ENCODE data around the gene ANKRD34A.

Gene ANKRD34A

GRCh38 chr1:145951526-145951925 is 12.8 kb downstream of the ANKRD34A start:
- no peak overlapping the region for H3K27ac ChIP-seq
- no peak for TF ChIP-seq ZFX (IDR thresholded peaks at IDR 0.05; ENCODE audit: borderline replicate concordance)
- no peak for TF ChIP-seq CTCF (IDR thresholded peaks at IDR 0.05)

- TF ChIP-seq ZFX (IDR thresholded peaks at IDR 0.05; ENCODE audit: borderline replicate concordance) (no peak), CTCF (IDR thresholded peaks at IDR 0.05) (no peak)
- no peak overlapping the region for H3K27ac ChIP-seq
These were observed 15.2 kb downstream of the ANKRD34A start for GRCh38 chr1:145949219-145949618.

DNA sequence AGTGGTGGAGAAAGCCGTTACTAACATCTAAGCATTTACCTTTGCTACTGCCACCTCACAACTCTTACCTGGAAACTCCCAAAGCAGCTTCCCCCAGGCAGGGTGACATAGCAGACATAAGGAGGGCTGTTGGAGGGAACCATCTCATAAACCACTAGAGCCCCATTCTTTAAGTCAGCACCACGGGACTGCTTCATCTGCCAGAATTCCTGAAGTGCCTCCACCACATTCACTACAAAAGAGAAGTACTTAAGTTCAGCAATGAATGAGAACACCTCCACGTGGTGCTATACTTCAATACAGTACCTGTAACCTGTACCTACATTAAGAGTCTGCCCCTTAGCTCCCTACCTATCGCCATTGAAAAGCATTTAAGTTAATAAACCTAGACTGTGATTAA is 16.8 kb downstream of the ANKRD34A start:
- no peak overlapping the region for H3K27ac ChIP-seq
- TF ChIP-seq ZFX (IDR thresholded peaks at IDR 0.05; ENCODE audit: borderline replicate concordance) (no peak), CTCF (IDR thresholded peaks at IDR 0.05) (no peak)

GRCh38 chr1:145946477-145946986 is 17.8 kb downstream of the ANKRD34A start:
- TF ChIP-seq CTCF (IDR thresholded peaks at IDR 0.05) = no peak
- no peak for TF ChIP-seq ZFX (IDR thresholded peaks at IDR 0.05; ENCODE audit: borderline replicate concordance)

GRCh38 chr1:145944532-145944931 is 19.8 kb downstream of the ANKRD34A start:
- TF ChIP-seq CTCF (IDR thresholded peaks at IDR 0.05) = no peak
- H3K27ac ChIP-seq = no peak overlapping the region

More at GRCh38 chr1:145946477-145946986, 17.8 kb downstream of the ANKRD34A start:
- H3K27ac ChIP-seq = no peak overlapping the region

GRCh38 chr1:145942871-145943270 is 21.5 kb downstream of the ANKRD34A start:
- H3K27ac ChIP-seq = no peak overlapping the region
- no peak for TF ChIP-seq CTCF (IDR thresholded peaks at IDR 0.05)
- TF ChIP-seq ZFX (IDR thresholded peaks at IDR 0.05; ENCODE audit: borderline replicate concordance) = no peak

DNA sequence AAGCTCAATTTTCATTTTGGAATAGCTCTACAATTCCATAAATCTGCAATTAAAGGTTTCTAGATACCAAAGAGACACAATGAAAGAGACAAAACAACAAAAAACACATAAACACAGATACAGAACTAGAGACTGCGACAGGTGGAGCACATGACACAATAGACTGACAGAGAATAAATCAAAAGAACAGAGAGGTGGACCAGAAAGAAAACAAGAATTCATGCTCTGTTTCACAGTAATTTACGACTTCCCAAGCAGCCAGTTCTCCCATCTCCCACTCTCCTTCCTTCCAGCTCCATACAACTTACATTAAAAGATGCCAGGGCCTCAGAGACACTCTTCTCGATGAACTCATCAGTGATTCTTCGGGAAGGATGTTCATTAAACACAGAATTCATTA is 22.0 kb downstream of the ANKRD34A start:
- TF ChIP-seq CTCF (IDR thresholded peaks at IDR 0.05) (no peak), ZFX (IDR thresholded peaks at IDR 0.05; ENCODE audit: borderline replicate concordance) (no peak)
- H3K27ac ChIP-seq = no peak overlapping the region
